Neuron (in vitro differentiated cells): ENCODE data around the gene ESX1.
"Not testable (repeated sequence)": the region's sequence is repeated elsewhere in the genome, so short reads cannot be mapped to it uniquely, and the experiment has no call there.

Experiments
- H2AFZ ChIP-seq: one replicate; pipeline ENCODE4 v1.6.1; 2013; ENCODE audit warnings: low read depth, mild to moderate bottlenecking, inconsistent platforms, low read length, moderate library complexity
- H3K27me3 ChIP-seq: one replicate; pipeline ENCODE4 v1.6.1; 2013; ENCODE audit warnings: low read length; ENCODE audit not compliant: insufficient read depth
- H3K36me3 ChIP-seq: one replicate; pipeline ENCODE4 v1.6.1; 2013; ENCODE audit warnings: low read length; ENCODE audit not compliant: insufficient read depth
- H3K4me1 ChIP-seq: one replicate; pipeline ENCODE4 v1.6.1; 2013; ENCODE audit warnings: low read length; ENCODE audit not compliant: insufficient read depth
- H3K4me3 ChIP-seq: 2 replicates; pipeline ENCODE4 v1.5.1; 2013; ENCODE audit warnings: mild to moderate bottlenecking, low read length, moderate library complexity
- H3K9me3 ChIP-seq: one replicate; pipeline ENCODE4 v1.6.1; 2013; ENCODE audit warnings: low read length

The ESX1 gene

GRCh38 chrX:104250470-104250869 lies 4.3 kb downstream of the ESX1 start:
- Histone ChIP-seq H3K4me3 (no peak overlapping the region), H3K4me1 (no peaks in the 10 kb centered on the region), H3K36me3 (no peaks in the 10 kb centered on the region), H3K9me3 (no peaks in the 10 kb centered on the region), H2AFZ (no peak overlapping the region), H3K27me3 (peaks cover 49% of the 10 kb centered on the region)

- not testable (repeated sequence) for H3K36me3 ChIP-seq, H3K4me1 ChIP-seq, H3K4me3 ChIP-seq, H2AFZ ChIP-seq, H3K9me3 ChIP-seq, H3K27me3 ChIP-seq
Measured at GRCh38 chrX:104230060-104230459, 24.7 kb downstream of the ESX1 start.

GRCh38 chrX:104211187-104211586 lies 43.5 kb downstream of the ESX1 start:
- peaks cover 2% of the 10 kb centered on the region for H3K27me3 ChIP-seq
- H2AFZ ChIP-seq = no peak overlapping the region
- no peak overlapping the region for H3K4me3 ChIP-seq
- H3K9me3 ChIP-seq = no peaks in the 10 kb centered on the region
- no peaks in the 10 kb centered on the region for H3K36me3 ChIP-seq
- no peaks in the 10 kb centered on the region for H3K4me1 ChIP-seq

- no peaks in the 10 kb centered on the region for H3K4me1 ChIP-seq
- H3K9me3 ChIP-seq = no peaks in the 10 kb centered on the region
- no peak overlapping the region for H3K4me3 ChIP-seq
- H3K36me3 ChIP-seq = no peaks in the 10 kb centered on the region
- H3K27me3 ChIP-seq = peaks cover 2% of the 10 kb centered on the region
- H2AFZ ChIP-seq = no peak overlapping the region
Measured at GRCh38 chrX:104205548-104205947, 49.2 kb downstream of the ESX1 start.
